Body of pancreas (tissue), 4 donors: ENCODE results near the gene ARFGAP2.

Experiments
- CTCF ChIP-seq, 7 experiments: fragments of 450-650 bp in 4 of 7; fragments of 200-600 bp in 3 of 7; sonication (generic) in 3 of 7; IDR thresholded peaks; one replicate each; pipeline ENCODE4 v1.5.1; 2016 to 2019; ENCODE audit warnings: antibody characterized with exemption in 7 of 7
- POLR2A ChIP-seq, 3 donors: fragments of 450-650 bp; IDR thresholded peaks; one replicate each; pipeline ENCODE4 v1.6.1; 2016; ENCODE audit warnings: antibody characterized with exemption in 3 of 3, mild to moderate bottlenecking in 2 of 3

- TF ChIP-seq CTCF (IDR thresholded peaks at IDR 0.05): no peak
- TF ChIP-seq POLR2A (IDR thresholded peaks at IDR 0.05): no peak
Measured at GRCh38 chr11:47188259-47188658, 11.6 kb upstream of the ARFGAP2 start.
